HG03060 (cell line): Measurements from ENCODE around the gene NFATC4.
"Not testable (repeated sequence)": the region's sequence is repeated elsewhere in the genome, so short reads cannot be mapped to it uniquely, and the experiment has no call there.

Source experiments
- ATAC-seq: cut with Tn5 transposase; IDR thresholded peaks from one replicate; pipeline ENCODE4 v1.9.1; 2021; ENCODE audit warnings: low read depth, moderate number of reproducible peaks; ENCODE audit not compliant: unreplicated experiment

Gene NFATC4

DNA sequence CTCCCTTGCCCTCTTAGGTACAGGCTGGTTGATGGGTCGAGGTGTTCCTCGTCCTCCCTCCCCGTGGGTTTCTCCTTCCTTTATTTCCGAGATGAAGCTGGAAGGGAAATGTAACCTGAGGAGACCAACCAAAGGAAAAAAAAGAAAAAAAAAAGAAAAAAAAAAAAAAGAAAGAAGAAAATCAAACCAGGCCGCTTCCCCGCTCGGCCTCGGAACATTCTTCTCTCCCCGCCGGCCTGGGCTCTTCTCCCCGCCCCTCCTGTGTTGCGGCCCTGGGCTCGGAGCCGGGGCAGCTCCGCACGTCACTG lies 1.6 kb upstream of the NFATC4 start:
- ATAC-seq, result peak; percentile 32

DNA sequence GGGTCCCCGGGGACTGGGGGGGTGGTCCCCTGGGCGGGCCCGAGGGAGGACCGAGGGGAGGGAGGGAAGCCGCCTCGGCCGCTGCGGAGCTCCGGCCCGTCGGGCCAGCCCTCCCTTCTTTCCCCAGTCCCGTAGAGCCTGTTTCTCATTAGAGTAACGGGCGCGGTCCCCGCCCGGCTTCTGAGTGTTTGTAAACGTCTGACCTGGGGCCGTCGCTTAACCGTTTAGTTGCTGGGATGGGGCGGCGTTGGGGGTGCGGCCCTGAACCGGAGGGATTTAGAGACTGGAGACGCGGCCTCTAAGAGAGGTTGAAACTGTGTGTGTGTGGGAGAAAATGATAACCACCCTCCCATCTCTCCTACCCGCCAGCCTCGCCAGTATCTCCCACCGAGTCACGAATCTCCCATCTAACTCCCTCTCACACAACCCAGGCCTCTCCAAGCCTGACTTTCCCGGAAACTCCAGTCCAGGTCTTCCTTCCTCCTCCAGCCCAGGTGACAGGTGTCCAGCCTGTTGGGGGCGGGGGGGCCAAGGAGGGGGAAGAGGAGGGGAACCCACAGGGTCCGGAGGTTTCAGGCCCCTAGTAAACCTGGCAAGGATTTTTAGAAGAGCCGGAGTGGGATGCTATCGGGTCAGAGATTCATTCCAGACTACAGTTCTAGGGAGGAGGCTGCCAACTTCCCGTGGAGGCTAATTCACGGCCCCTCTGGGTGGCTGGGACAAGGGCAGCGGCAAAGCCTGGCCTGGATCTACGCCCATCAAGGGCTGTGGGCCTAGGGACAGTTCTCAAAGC lies 1.1 kb upstream of the NFATC4 start:
- ATAC-seq, result peak; percentile 24

DNA sequence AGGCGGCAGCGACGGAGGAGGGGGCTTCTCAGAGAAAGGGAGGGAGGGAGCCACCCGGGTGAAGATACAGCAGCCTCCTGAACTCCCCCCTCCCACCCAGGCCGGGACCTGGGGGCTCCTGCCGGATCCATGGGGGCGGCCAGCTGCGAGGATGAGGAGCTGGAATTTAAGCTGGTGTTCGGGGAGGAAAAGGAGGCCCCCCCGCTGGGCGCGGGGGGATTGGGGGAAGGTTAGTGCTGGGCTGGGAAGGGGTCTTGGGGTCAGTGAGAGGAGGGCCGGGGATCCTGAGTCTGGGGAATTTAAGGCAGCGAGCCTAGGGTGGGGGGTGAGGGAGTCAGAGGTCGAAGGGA lies 203 bp downstream of the NFATC4 start:
- ATAC-seq, result no peak

DNA sequence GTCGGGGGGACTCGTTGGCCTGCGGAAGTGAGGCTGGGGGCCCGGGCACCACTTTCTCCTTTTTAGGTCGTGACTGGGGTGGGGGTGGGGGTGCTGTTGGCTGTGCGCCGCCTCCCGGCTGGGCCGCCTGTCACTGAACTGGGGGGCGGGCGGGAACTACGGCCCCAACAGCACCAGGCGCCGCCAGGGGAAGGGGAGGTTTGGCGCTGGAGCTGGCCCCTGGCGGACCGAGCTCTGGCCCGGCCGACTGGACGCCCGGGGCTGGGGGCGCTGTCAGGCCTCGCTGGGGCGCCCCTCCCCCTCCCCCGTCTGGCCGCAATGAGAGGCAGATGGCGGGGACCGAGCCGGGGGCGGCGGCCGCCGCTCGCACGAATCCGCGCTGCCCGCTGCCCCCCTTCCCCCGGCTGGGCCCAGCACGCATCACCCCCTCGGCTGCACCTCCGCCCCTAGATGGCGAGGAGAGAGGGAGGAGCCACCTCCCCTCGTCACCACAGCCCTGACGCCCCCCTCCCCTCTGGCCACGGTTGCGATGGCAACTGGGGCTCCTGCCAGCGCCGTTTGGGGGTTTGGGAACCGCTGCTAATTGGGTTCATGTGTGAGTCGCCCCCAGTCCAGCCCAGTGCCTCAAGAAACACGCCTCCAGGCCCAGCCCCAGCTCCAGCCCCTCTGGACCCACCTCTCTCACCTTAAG lies 723 bp downstream of the NFATC4 start:
- no peak for ATAC-seq

DNA sequence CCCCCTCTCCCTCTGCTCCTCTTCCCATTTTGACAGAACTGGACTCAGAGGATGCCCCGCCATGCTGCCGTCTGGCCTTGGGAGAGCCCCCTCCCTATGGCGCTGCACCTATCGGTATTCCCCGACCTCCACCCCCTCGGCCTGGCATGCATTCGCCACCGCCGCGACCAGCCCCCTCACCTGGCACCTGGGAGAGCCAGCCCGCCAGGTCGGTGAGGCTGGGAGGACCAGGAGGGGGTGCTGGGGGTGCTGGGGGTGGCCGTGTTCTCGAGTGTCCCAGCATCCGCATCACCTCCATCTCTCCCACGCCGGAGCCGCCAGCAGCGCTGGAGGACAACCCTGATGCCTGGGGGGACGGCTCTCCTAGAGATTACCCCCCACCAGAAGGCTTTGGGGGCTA lies 1.5 kb downstream of the NFATC4 start:
- ATAC-seq, result no peak

DNA sequence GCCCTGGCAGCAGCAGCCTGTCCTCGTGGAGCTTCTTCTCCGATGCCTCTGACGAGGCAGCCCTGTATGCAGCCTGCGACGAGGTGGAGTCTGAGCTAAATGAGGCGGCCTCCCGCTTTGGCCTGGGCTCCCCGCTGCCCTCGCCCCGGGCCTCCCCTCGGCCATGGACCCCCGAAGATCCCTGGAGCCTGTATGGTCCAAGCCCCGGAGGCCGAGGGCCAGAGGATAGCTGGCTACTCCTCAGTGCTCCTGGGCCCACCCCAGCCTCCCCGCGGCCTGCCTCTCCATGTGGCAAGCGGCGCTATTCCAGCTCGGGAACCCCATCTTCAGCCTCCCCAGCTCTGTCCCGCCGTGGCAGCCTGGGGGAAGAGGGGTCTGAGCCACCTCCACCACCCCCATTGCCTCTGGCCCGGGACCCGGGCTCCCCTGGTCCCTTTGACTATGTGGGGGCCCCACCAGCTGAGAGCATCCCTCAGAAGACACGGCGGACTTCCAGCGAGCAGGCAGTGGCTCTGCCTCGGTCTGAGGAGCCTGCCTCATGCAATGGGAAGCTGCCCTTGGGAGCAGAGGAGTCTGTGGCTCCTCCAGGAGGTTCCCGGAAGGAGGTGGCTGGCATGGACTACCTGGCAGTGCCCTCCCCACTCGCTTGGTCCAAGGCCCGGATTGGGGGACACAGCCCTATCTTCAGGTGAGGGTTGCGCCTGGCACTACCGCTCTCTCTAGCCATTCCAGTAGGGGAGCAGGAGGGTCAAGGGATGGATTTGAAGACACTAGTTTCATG lies 2.1 kb downstream of the NFATC4 start:
- no peak for ATAC-seq

DNA sequence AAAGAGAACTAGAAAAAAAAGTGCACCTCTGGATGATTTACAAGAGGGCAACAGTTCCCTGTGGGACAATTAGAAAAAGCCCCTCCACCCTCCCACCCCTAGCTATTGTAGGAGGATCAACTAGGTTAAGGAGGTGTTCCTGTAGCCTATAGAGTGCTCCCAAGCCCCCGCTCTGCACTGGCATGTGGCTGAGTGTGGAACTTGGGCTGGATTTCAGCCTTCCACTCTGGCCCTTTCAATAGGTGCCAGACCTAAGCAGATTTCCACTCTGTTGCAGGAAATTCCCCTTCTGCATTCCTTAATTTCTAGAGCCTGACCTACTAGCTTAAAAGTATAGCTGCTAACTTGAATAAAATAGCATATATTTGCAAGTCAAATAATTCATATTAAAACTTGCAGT lies 2.8 kb downstream of the NFATC4 start:
- ATAC-seq, result no peak

DNA sequence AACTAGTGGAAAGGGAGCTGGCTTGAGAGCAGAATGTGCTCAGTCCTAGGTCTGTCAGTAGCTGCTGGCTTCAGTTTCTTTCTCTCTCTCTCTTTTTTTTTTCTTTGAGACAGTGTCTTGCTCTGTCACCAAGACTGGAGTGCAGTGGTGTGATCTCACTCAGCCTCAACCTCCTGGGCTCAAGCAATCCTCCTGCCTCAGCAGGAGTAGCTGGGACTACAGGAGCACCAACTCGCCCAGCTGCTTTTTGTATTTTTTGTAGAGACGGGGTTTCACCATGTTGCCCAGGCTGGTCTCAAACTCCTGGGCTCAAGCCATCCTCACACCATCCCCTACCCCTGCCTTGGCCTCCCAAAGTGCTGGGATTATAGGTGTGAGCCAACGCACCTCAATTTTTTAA lies 3.6 kb downstream of the NFATC4 start:
- not testable (repeated sequence) for ATAC-seq

DNA sequence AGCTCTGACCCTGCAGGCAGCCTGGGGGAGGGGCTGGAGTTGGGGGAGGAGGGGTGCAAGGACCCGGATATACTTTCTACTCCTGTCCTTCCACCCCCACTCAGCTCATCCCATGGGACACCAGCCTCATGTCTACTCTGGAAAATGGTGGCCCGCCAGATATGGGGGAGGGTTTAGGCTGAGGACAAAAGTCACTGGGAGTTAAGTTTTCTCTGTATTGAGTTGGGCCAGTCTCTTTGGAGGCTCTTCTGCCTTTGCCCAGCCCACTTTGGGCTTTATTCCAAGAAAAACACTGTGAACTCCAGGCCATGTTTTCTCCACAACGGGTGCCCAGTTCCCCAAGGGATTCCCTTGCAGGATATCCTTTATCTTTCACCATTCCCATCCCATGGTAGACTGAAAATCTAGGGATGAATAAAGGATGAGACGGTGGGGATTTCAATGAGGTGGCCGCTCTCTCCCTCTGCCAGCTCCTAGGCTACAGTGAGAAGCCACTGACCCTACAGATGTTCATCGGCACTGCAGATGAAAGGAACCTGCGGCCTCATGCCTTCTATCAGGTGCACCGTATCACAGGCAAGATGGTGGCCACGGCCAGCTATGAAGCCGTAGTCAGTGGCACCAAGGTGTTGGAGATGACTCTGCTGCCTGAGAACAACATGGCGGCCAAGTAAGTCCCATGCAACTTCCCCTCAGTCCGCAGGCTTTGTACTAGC lies 4.9 kb downstream of the NFATC4 start:
- ATAC-seq, result no peak

DNA sequence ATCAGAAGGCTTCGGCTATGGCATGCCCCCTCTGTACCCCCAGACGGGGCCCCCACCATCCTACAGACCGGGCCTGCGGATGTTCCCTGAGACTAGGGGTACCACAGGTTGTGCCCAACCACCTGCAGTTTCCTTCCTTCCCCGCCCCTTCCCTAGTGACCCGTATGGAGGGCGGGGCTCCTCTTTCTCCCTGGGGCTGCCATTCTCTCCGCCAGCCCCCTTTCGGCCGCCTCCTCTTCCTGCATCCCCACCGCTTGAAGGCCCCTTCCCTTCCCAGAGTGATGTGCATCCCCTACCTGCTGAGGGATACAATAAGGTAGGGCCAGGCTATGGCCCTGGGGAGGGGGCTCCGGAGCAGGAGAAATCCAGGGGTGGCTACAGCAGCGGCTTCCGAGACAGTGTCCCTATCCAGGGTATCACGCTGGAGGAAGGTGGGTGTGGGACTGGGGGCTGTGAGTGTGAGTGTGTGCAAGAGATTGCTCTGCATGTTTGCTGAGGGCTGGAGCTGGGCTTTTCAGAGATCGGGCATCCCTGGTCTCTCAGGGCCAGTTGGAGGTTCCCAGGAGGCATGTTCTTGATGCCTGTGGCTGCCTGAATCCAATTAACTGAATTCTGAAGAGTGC lies 8.6 kb downstream of the NFATC4 start:
- ATAC-seq, result no peak

DNA sequence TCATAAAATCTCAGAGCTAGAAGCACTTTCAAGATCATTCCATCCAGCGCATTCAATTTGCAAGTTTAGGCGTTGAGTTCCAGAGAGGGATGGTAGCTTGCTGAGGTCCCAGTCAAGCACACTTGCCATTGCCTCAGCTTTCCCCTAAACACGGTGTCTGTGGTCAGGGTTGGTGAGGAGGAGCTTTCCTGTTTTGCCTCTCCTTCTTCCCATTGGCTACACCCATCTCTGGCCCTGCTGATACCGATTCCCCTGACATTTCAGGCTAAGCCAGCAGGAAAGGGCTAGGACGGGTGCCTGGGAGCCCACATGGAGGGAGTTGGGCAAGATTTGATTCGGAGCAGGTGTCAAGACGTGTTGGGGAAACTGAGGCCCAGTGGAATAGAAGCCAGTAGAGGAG lies 9.1 kb downstream of the NFATC4 start:
- ATAC-seq, result no peak

DNA sequence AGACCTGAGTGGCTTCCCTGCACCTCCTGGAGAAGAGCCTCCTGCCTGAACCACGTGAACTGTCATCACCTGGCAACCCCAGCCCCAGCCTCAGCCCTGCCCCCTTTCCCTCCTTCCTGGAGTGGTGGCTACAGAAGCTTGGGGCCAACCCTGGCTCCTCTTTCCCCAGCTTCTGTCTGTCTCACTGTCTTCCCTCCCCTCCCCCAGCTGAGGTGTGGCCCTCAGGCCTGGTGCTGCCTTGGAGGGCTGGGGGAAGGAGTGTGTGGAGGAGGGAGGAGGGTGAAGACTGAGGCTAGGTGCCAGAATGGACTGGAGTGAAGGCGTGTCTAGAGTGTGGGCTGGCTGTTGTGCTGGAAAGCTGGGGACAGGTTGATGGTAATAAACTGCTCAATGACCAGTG lies 9.7 kb downstream of the NFATC4 start:
- no peak for ATAC-seq

DNA sequence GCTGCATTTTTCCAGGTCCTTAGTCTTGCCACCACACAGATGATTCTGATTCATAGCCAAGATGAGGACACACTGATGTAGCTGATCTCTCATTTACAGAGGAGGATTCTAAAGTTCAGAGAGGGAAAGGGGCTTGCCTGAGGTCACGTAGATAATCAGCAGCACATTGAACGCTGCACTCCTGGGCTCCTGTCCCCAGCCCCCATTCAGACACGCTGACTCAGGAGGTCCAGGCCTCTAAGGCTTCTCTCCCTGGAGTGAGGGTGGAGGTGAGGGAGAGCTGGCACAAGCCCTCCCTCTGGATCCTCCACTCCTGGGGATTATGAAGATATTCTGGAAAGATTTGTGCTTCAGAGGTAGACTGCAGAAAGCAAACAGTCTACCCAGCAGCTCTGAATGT lies 10.3 kb downstream of the NFATC4 start:
- ATAC-seq, result no peak

DNA sequence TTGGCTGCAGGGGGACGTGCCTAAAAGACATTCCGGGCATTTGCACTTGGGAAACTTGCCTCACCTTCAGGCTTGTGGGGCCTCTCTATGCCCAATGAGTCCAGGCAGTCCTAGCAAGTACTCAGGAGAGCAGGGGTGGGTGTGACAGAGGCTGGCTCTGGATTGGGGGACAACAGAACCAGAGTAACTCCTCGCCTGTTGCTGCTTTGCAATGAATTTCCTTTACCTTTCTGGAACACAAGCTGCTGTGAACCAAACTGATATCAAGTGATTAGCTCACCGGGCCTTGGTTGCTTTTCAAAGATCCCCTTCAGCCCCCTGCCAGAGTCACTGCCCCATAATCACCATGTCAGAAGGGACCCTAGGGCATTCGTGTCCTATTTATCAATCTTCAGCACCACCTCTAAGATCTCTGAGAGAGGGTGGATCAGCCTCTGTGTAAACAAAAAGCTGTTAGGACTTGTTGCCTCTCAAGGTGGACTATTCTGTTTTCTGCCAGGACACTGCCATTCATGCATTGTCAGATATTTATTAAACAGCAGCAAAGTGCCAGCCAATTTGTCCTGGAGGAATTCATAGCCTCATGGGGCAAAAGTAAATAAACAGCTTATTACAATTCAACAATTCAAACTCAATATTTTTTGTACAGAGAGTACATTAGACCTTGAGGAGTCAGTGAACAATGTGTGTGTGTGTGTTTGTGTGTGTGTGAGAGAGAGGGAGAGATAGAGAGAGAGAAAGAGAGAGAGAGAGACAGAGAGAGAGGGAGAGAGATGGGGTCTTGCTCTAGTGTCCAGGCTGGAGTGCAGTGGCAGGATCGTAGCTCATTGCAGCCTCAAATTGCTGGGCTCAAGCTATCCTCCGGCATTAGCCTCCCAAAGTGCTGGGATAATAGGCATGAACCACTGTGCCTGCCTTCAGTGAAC lies 11.3 kb downstream of the NFATC4 start:
- ATAC-seq, result no peak

DNA sequence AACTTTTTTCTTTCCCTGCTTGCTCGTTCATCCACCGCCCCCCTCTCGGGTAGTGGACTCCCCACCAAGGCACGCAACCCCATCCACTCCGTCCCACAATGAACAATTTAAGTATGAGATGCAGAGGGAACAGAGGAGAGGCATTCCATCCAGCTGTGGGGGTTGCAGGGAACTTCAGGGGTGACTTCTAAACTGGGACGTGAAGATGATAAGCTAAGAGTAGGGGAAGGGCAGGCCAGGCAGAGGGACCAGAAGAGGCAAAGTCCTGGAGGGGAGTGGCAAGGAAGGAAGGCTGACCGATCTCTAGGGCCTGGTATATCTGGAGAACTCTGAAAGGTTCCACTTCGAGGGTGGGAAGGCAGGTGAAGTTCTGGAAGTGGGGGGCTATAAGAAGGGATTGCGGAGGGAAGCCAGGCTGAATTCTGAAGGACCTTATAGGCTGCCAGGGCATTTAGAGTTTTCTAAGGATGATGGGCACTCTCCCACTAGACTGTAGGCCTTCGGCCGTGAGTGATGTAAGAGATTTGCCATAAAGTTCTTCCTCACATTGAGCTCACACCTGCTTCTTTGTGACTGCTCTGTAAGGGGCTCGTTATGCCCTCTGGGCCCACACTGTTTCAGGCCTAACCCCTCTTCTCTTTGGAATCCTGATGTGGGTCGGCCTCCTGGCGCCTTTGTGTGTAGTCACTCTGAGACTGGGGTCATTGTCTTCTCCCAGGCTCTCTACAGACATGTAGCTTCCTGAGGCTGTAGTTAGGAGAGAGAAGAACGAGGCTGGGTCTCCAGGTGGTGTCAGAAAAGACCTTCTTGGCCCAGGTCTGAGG lies 12.1 kb downstream of the NFATC4 start:
- no peak for ATAC-seq

DNA sequence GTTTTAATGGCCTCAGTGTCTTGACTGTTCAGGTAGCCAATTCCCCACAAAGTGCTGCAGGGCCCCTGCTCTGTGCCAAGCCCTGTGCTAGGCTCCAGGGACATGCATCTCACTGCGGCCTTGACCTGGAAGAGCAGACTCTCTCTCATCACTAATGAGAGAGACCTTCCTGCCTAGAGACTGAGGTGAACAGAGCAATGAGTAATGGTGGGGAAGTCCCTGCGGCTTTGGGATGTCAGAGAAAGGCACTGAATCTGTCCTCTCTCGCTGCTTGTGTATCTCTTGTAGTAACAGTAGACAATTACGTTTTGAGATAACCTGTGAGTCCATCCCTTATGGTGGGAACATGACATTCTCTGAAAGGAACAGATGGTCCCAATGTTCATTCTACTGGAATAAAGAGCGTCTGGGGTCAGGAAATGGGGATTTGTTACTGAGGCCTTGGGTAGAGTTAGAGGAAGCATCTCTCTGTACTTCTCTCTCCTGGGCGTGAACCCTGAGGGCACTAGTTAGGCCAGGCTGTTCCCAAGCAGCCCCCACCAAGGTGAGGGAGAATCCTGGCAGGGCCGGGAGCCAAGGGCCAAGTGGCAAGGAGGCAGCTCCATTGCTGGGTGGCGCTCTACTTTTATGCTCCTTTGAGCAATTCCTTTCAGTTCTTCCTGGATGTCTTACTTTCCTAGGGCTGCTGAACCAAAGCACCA lies 13.5 kb downstream of the NFATC4 start:
- no peak for ATAC-seq

DNA sequence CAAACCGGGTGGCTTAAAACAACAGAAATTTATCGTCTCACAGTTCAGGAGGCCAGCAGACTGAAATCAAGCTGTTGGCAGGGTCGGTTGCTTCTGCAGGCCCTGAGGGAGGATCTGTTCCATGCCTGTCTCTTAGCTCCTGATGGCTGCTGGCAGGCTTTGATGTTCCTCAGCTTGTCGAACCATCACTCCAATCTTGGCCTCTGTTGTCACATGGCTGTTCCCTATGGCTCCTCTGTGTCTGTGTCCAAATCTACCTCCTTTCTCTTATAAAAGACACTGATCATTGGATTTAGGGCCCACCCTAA lies 14.0 kb downstream of the NFATC4 start:
- no peak for ATAC-seq

DNA sequence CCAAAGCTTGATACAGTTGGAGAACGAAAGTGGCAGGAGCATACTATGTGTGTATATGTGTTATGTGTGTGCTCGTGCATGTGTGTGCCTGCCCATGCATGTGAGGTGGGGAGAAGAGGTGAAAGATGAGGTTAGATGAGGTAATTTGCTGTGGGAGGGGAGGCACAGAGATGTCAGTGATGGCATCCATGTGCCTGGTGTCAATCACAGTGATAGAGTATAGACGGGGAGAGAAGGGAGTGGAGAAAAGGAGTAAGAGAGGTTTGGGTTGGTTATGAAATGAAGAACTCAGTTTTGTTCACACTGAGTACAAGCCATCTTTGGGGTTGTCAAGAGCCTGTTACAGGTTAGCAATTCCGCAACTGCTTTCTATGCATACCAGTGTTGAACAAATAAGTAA lies 16.2 kb downstream of the NFATC4 start:
- no peak for ATAC-seq
